Femur (tissue), 1 donor: ENCODE data around the gene TNFRSF4.

ENCODE experiments used
- DNase-seq: peaks from one replicate; pipeline ENCODE4 v3.0.0-alpha.2; 2017

TNFRSF4 gene

GRCh38 chr1:1181129-1181937 lies 32.6 kb downstream of the TNFRSF4 start:
- peak; percentile 33 for DNase-seq

- DNase-seq = peak; percentile 12
These were observed 33.7 kb downstream of the TNFRSF4 start for GRCh38 chr1:1179983-1180861.

GRCh38 chr1:1179346-1179982 lies 34.5 kb downstream of the TNFRSF4 start:
- peak; percentile 18 for DNase-seq

GRCh38 chr1:1178794-1179331 lies 35.1 kb downstream of the TNFRSF4 start:
- peak; percentile 16 for DNase-seq

GRCh38 chr1:1177452-1178206 lies 36.3 kb downstream of the TNFRSF4 start:
- DNase-seq = peak; percentile 11

- DNase-seq = no peak
These were observed 37.0 kb downstream of the TNFRSF4 start for GRCh38 chr1:1176931-1177330.

- DNase-seq = peak; percentile 10
These were observed 37.7 kb downstream of the TNFRSF4 start for GRCh38 chr1:1176063-1176761.

- peak; percentile 10 for DNase-seq
These were observed 38.5 kb downstream of the TNFRSF4 start for GRCh38 chr1:1175221-1176062.

- DNase-seq = peak; percentile 31
These were observed 40.0 kb downstream of the TNFRSF4 start, which contains the start of gene TTLL10 for GRCh38 chr1:1173793-1174415. TSS of gene TTLL10 (plus strand) at chr1:1173880. CDS start at chr1:1179216, 5,336 bp downstream.

GRCh38 chr1:1173061-1173792 lies 40.7 kb downstream of the TNFRSF4 start:
- no peak for DNase-seq

GRCh38 chr1:1171546-1172340 lies 42.2 kb downstream of the TNFRSF4 start:
- DNase-seq = peak; percentile 17

- DNase-seq = peak; percentile 13
These were observed 42.8 kb downstream of the TNFRSF4 start for GRCh38 chr1:1171161-1171545.

GRCh38 chr1:1170215-1171091 lies 43.5 kb downstream of the TNFRSF4 start:
- peak; percentile 11 for DNase-seq

- DNase-seq = peak; percentile 12
These were observed 44.3 kb downstream of the TNFRSF4 start for GRCh38 chr1:1169429-1170214.

- peak; percentile 13 for DNase-seq
These were observed 45.2 kb downstream of the TNFRSF4 start for GRCh38 chr1:1168451-1169411.
